Mesenteric fat pad (tissue), 1 donor: ENCODE measurements around the gene LGALS7B. TPM values are rescaled to one million over a fixed set of nuclear protein-coding genes. Genes with fewer than 3 reads are reported as not detected.
"Not testable (repeated sequence)": the region's sequence is repeated elsewhere in the genome, so short reads cannot be mapped to it uniquely, and the experiment has no call there.

Source experiments
- DNase-seq: peaks from one replicate; pipeline ENCODE4 v3.0.0-alpha.2; 2020; ENCODE audit warnings: low spot score
- total RNA-seq: library from RNA; stranded (reverse); fragmentation: NEBNext Ultra II Directional; extraction: Animal tissue kit (Norgen Biotek cat#: 25700); gene quantifications from one replicate; pipeline ENCODE4 v1.2.1, GENCODE V29; 2021
- donor health status: DM: yes; HTN: yes; CAD: no.

Gene LGALS7B
- total RNA-seq, 1 donor from 2014 or later: not detected

DNA sequence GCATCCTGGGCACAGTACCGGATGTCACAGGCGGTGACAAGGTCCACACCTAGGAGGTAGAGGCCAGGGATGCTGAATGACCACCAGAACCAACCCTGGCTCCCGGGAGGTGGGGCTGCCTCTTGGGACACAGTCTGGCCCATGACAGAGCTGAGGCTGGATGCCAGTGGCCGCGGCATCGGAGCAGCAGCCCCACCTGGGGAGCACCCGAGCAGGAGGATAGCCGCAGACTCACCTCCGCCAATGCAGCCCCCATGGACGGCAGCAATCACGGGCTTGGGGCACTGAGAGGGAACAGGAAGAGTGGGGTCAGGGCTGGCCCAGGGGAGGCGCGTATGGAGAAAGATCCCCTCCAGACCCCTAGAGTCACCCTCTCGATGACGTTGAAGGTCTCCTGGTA lies 28.1 kb downstream of the LGALS7B start:
- no peak for DNase-seq

DNA sequence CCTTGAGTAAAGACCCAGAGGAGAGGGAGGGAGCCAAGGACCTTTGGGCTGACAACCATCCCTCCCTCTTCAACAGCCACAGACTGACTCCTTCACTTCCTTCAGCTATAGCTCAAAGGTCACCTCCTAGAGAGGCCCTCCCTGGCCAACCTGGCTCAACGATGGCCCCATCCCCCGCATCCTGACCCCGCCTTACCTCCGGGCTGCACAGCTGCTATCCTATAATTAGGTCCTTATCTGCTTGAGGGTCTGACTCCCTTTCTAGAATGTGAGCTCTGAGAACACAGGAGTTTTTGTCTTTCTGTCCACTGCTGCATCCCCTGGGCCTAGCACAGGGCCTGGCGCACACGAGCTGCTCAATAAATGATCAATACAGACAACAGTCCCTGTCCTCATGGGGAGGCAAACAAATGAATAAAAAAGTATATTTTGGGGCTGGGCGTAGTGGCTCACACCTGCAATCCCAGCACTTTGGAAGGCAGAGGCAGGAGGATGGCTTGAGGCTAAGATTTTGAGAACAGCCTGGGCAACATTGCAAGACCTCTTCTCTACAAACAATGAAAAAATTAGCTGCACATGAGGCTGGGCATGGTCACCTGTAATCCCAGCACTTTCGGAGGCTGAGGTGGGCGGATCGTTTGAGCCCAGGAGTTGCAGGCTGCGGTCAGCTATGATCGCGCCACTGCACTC lies 30.4 kb downstream of the LGALS7B start:
- DNase-seq: no peak

DNA sequence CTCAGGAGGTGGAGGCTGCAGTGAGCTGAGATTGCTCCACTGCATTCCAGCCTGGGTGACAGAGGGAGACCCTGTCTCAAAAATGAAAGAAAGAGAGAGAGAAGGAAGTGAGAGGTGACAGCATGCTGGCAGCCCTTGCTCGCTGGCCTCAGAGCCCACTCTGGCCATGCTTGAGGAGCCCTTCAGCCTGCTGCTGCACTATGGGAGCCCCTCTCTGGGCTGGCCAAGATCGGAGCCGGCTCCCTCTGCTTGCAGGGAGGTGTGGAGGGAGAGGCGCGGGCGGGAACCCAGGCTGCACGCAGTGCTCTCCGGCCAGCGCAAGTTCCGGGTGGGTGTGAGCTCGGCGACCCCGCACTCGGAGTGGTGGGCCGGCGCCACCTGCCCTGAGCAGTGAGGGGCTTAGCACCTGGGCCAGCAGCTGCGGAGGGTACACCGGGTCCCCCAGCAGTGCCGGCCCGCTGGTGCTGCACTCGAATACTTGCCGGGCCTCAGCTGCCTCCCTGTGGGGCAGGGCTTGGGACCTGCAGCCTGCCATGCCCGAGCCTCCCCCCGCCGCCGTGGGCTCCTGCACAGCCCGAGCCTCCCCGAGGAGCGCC lies 32.3 kb downstream of the LGALS7B start:
- DNase-seq: not testable (repeated sequence)

DNA sequence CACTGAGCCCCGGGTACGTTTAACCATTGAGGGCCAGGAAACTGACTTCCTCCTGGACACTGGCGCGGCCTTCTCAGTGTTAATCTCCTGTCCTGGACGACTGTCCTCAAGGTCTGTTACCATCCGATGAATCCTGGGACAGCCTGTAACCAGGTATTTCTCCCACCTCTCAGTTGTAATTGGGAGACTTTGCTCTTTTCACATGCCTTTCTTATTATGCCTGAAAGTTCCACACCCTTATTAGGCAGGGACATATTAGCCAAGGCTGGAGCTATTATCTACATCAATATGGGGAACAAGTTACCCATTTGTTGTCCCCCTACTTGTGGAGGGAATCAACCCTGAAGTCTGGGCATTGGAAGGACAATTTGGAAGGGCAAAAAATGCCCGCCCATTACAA lies 36.9 kb downstream of the LGALS7B start:
- not testable (repeated sequence) for DNase-seq

DNA sequence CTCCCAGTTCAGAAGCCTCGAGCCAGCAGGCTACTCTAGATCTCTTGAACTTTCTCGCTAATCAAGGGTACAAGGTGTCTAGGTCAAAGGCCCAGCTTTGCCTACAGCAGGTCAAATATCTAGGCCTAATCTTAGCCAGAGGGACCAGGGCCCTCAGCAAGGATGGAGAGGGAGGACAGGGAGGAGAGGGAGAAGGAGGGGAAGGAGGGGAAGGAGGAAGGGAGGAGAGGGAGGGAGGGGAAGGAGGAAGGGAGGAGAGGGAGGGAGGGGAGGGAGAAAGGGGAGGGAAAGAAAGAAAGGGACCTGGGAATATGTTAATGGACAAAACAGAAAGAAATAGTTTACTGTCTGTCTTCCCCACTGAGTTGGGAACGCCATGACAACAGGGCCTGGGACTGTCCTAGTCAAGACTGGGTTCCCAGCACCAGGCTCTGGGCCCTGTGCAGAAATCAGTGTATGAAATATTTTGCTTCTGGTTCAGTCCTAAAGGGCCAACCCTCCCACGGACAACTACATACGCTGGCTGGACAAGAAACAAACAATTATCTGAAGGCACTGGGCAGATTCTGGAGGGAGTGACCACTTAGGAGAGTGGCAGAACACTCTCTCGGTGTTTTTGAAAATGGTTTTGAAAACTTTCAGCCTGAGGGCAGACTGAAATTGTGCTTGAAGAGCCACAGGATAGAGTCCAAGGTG lies 38.0 kb downstream of the LGALS7B start:
- no peak for DNase-seq

DNA sequence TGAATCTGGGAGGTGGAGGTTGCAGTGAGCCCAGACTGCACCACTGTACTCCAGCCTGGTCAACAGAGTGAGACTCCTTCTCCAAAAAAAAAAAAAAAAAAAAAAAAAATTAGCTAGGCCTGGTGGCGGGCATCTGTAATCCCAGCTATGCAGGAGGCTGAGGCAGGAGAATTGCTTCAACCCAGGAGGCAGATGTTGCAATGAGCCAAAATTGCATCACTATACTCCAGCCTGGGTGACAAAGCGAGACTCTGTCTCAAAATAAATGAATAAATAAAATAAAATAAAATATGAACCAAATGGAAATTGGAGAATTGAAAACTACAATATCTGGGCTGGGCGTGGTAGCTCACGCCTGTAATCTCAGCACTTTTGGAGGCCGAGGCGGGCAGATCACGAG lies 40.2 kb downstream of the LGALS7B start:
- not testable (repeated sequence) for DNase-seq

DNA sequence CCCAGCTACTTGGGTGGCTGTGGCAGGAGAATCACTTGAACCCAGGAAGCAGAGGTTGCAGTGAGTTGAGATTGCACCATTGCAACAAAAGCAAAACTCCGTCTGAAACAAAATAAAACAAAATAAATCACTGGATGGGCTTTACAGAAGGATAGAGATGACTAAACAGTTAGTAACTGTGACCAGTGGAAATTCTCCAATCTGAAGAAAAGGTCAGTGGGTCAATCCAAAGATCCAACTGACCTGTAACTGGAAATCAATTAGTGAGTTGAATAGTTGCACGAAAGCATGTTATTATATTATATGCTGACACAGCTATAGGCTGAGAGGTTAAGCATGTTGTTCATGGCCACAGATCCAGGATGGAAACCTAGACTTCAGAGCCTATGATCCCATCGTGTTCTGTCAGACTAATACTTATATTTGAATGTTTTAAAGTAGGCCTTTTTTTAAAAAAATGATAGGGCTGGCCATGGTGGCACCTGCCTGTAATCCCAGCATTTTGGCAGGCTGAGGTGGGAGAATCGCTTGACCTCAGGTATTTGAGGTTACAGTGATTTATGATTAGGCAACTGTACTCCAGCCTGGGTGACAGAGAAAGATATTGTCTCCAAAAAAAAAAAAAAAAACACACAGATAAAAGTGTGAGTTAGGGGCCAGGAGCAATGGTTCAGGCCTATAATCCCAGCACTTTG lies 41.2 kb downstream of the LGALS7B start:
- no peak for DNase-seq

DNA sequence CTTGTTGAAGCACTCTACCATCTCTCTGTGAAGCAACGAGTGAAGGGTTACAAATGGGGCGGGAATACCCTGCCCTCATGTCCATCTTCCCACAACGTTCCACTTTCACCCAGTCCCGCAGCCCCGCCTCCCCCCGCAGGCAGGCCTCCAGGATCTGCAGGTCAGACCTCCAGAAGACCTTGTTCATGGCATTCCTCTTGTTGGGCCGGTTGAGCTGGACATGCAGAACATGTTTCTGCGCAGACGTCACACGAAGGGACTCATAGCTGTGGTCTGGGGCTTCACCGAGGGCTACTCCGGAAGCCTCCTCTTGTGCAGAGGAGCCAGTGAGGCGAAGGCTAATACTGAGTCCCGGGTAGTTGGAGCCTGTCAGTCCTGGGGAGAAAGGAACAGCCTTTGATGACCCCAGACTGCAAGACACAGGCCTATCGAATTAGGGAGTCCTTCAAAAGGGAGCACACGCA lies 42.2 kb downstream of the LGALS7B start:
- no peak for DNase-seq

DNA sequence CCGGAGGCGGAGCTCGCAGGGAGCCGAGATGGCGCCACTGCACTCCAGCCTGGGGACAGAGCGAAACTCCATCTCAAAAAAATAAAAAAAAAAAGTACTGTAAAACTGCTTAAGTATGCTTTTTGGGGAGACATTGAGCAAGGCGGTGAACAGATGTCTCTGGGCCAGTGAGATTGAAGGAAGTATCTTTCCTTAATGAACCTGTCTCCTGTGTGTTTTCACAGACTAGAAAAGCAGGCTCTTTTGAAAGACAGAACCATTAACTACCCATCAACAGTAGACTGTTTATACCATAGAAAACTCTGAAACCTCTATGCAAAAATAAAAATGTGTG lies 44.1 kb downstream of the LGALS7B start:
- no peak for DNase-seq

DNA sequence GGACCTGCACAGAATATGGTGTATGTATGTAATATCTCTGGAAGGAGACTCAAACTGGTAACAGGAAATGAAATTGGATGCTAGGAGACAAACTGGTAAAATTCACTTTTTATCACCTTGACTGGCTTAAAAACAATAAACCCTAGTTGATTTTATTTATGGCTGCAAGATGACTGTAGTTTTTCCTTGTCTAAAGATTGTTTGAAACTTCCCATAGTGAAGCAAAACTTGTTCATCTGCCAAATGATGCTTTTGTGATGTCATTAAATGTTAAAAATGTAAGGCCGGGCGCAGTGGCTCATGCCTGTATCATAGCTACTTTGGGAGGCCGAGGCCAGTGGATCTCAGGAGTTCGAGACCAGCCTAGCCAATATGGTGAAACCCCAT lies 45.1 kb downstream of the LGALS7B start:
- no peak for DNase-seq

DNA sequence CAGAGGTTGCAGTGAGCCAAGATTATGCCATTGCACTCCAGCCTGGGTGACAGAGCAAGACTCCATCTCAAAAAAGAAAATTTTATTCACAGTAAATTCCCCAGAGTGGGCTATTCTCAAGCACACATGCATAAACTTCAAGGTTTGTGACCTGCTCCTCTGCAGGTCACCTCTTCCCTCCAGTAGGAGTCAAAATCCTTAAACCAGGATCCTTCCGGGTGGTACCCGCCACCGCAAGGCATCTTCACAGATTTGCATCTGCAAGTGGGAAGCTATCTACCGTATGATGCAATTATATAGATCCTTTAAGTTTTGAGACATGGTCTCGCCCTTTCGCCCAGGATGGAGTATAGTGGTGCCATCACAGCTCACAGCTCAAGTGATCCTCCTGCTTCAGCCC lies 45.6 kb downstream of the LGALS7B start:
- DNase-seq: no peak

DNA sequence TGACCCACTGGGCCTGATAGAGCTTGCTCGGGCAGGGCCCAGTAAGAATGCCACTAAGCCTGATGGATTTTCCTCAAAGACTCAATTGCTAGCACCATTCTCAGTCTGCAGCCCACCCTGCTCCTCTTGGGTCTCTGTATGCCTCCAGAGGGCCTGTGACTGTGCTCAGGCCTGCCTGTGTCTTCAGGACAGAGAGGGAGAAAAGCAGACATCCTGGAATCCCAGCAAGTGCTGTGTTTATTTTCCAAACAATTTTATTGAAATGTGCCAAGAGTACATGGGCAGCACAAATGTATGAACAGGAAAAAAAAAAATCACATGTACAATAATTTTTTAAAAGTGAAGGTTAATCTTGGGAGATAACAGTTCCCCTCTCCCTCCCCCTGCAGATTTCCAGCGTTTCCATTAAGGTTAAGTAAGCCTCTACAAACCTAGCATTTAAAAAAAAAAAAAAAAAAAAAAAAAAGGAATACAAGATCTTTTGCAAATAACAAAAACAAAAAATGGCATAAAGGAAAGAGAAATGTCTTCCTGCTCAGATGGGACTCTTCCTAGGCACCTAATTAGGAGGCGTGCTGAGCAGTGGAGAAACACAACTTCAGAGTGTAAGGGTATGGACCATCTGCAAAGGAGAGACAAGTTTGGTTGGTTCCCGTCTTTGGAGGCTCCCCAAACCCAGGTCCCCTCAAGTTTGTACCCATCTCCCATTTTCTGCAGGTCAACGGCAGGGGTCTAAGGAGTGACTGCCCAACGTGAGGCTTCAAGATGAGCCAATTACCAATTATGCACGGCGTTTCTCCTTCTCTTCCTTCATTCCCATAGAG lies 47.4 kb downstream of the LGALS7B start:
- DNase-seq: no peak

DNA sequence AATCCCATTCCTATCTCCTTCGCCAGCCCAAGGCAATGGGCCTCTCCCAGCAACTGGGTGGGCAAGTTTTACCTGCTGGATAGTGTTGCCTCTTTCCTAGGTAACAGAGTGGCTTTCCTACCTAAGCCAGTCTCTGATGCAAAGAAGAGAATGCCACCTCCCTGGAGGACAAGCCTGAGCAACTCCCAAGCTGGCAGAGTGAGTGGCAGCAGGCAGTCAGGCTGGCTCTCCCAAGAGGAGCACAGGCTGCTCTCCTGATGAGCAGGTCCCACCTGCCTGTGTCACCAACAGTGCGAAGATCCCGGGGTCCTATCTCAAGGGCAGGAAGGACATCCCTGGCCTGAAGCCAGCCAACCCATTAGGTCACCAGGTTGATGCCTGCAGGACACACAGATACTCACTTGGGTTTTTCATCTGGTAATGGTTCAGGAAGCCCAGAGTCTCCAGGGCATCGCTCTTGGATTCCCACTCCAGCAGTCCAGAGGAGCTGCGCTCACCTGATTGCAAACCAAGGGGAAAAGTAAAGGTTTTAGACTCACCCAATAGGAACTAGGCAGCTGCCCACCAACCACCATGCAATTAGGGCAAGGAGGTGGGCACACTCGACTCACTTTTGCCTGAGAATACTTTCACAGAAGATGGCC lies 48.1 kb downstream of the LGALS7B start:
- DNase-seq: no peak

DNA sequence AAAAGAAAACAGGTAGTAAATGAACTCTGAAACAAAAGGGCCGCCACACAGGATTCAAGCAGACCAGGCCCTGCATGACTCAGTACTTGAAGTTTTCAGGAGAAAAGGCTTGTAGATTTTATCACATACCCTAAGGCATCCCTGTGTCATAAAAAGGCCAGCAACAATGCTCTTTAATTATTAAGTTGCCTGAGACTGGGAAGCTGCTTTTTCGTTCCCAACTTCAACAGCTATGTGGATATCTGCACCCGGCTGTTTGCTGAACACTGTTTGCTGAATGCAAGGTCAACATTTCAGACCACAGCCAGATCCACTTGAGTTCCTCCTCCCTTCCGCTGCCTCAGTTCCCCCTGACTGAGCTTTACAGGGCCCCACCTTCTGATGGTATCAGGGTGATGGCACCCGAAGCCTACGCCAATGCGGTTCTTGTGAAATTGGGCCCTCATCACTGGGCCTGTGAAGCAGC lies 48.7 kb downstream of the LGALS7B start:
- no peak for DNase-seq

DNA sequence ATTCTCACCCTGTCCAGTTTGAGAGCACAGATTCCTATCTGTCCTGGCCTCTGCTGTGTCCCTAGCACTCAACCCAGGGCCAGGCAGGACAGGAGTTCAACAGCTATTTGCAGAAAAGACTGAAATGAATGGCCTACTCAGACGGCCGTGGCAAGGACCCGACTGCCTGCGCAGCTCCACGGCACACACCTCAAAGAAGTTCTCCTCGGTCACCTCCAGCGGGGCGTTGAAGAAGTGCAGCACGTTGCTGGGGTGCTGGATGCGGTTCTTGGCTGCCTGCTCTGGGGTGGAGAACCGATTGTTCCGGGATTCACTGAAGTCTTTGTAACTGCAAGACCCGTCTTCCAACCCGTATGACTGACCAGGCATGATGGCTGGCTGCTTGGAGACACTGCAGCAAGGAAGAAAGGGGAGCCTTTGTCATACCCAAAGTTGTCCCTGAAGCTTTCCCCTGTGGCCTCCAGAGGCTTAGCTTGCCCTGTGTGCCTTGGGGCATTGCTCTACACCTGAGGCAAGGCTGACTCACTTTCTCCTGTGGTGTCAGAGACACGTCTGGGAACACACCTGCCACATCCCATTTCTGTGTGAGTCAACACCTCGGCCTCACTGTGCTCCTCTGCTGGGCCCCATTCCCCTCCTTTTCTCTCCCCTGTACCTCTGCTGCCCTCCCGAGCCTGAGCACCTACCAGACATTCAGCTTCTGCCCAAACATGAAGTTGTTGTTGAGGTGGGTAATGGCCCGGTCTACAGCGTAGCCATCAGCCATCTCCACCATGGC lies 49.4 kb downstream of the LGALS7B start:
- no peak for DNase-seq

DNA sequence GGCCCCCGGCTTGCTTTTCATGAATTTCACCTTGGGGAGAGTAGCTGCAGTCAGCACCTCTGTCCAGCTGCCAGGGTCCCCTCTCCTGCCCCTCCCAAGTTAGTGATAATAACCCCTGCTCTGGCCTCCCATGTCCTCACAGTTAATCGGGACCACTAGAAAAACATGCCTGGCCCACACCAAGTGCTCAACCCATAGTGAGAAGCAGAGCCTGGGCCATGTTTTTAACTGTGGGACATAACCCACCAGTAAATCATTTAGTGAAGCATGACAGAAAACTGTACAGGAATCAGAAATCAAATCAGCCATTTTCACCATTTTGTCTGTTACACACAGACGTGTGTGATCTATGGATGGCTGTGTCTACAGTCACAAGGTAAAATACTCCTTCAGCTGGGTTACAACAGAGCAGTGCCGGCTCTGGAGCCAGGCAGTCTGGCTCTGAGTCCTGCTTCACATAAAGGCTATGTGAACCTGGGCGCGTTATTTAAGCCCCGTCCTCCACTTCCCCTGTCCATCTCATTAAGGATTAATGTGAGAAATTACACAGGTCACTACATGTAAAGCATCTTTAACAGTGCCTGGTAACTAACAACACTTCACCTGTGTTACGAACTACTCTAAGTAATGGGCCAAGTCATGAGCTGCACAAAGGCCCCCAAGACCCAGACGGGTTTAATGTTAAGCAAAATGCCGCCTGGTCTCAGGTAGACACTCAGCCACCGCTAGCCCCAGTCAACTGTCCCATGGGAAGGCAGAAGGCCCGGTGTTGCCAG lies 50.2 kb downstream of the LGALS7B start:
- no peak for DNase-seq

DNA sequence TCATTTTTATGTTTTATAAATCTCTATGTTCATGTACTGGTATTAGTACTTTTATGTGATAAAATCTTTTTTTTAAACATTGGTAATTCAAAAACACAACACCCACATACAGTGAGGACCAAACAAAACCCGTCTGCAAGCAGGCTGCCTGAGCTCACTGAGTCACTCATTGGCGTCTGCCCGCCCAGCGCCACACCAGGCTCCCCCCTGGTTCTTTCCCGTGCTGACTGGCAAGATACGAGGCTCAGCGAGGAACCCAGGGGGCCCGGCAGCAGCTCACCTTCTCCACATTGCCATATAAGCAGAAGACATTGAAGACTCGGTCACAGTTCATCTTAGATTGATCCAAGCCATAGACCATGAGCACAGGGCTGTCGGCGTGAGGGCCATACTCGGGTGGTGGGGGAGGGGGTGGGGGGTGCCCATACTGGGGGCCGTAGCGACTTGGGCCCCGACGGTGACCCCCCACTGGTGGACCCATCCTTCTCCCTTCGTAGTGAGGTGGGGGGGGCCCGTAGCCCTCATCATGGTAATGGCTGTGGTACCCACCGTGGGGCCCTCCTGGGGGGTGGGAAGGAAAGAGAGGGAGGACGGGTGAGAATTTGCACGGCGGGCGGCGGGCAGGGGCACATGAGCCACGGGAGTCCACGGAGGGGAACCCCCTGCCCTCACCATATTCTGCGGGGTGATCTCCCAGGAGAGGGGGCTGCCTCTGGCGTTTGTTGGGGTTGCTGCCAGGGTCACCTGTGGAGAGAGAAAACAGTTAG lies 51.0 kb downstream of the LGALS7B start:
- no peak for DNase-seq

DNA sequence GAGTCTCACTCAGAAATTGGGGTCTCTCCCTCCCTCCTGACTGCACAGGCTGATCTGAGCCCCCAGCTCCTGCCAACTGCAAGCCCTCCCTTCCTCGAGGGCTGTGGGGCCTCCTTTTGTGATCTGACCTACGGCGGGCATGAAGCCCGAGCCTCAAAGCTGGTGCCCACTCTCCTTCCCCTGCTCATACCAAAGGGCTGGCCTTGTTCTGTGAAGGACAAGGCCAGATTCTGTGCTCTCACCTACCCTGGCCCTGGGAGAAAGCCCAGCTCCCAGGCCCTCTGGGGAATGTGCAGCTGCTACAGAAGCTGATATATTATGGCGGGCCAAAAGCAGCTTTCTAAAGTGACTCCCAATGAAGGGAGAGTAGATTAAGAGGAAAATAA lies 51.6 kb downstream of the LGALS7B start:
- no peak for DNase-seq
